WTC11 (cell line): ENCODE measurements around the gene RXRB.

Experiments used
- AR ChIP-seq: fragments of 250-450 bp; sonication (Bioruptor Pico); IDR thresholded peaks from 2 replicates; pipeline ENCODE4 v1.9.0; 2021; ENCODE audit warnings: mild to moderate bottlenecking
- ATF2 ChIP-seq: sonication (generic); formaldehyde crosslinking; IDR thresholded peaks from 2 replicates; pipeline ENCODE4 v1.8.1; 2022; ENCODE audit warnings: low read depth, missing genetic modification reagents, borderline replicate concordance
- ATF3 ChIP-seq: sonication (generic); formaldehyde crosslinking; conservative IDR thresholded peaks from 2 replicates; pipeline ENCODE4 v1.8.1; 2022; ENCODE audit warnings: mild to moderate bottlenecking, missing genetic modification reagents
- CREB1 ChIP-seq: sonication (generic); formaldehyde crosslinking; IDR thresholded peaks from 2 replicates; pipeline ENCODE4 v1.8.0; 2023; ENCODE audit warnings: mild to moderate bottlenecking, missing genetic modification reagents
- CTCF ChIP-seq: fragments of 200-600 bp; IDR thresholded peaks from 2 replicates; pipeline ENCODE4 v1.8.0; 2022; ENCODE audit warnings: antibody characterized with exemption
- ELF4 ChIP-seq: sonication (generic); formaldehyde crosslinking; IDR thresholded peaks from 2 replicates; pipeline ENCODE4 v1.8.1; 2022; ENCODE audit warnings: low read depth, mild to moderate bottlenecking, moderate library complexity, missing genetic modification reagents
- MYBL2 ChIP-seq: sonication (generic); formaldehyde crosslinking; IDR thresholded peaks from 2 replicates; pipeline ENCODE4 v1.8.1; 2023; ENCODE audit warnings: mild to moderate bottlenecking, moderate library complexity, missing genetic modification reagents
- NFE2L1 ChIP-seq: sonication (generic); formaldehyde crosslinking; IDR thresholded peaks from 2 replicates; pipeline ENCODE4 v1.8.1; 2023; ENCODE audit warnings: missing genetic modification reagents
- NFYB ChIP-seq: sonication (generic); formaldehyde crosslinking; conservative IDR thresholded peaks from 2 replicates; pipeline ENCODE4 v1.8.0; 2022; ENCODE audit warnings: low read depth, missing genetic modification reagents
- PREB ChIP-seq: sonication (generic); formaldehyde crosslinking; IDR thresholded peaks from 2 replicates; pipeline ENCODE4 v1.8.1; 2022; ENCODE audit warnings: mild to moderate bottlenecking, missing genetic modification reagents, moderate library complexity, borderline replicate concordance
- SMAD3 ChIP-seq: sonication (generic); formaldehyde crosslinking; IDR thresholded peaks from 2 replicates; pipeline ENCODE4 v1.8.0; 2022; ENCODE audit warnings: missing genetic modification reagents, mild to moderate bottlenecking, borderline replicate concordance
- STAT6 ChIP-seq: sonication (generic); formaldehyde crosslinking; conservative IDR thresholded peaks from 2 replicates; pipeline ENCODE4 v1.8.1; 2023; ENCODE audit warnings: mild to moderate bottlenecking, low read depth, missing genetic modification reagents, moderate library complexity

- TF ChIP-seq CTCF (no peak), PREB (CRISPR knock-in tag) (no peak), CREB1 (CRISPR knock-in tag) (no peak), ATF2 (CRISPR knock-in tag) (no peak), STAT6 (CRISPR knock-in tag) (no peak), SMAD3 (CRISPR knock-in tag) (no peak), NFE2L1 (CRISPR knock-in tag) (no peak), ATF3 (CRISPR knock-in tag) (no peak), ELF4 (CRISPR knock-in tag) (no peak), AR (CRISPR knock-in tag) (no peak), NFYB (CRISPR knock-in tag) (no peak), MYBL2 (CRISPR knock-in tag) (no peak)
Observed at GRCh38 chr6:33192671-33193602, 7.5 kb downstream of the RXRB start.
